Measurements from ENCODE around the gene DCUN1D5. TPM values are rescaled to one million over a fixed set of nuclear protein-coding genes. Genes with fewer than 3 reads are reported as not detected.
"Not testable (repeated sequence)": the region's sequence is repeated elsewhere in the genome, so short reads cannot be mapped to it uniquely, and the experiment has no call there.

Gene DCUN1D5
- total and polyA plus RNA-seq, 4 donors, result 12.0 to 17.7 (median 15.1) TPM

DNA sequence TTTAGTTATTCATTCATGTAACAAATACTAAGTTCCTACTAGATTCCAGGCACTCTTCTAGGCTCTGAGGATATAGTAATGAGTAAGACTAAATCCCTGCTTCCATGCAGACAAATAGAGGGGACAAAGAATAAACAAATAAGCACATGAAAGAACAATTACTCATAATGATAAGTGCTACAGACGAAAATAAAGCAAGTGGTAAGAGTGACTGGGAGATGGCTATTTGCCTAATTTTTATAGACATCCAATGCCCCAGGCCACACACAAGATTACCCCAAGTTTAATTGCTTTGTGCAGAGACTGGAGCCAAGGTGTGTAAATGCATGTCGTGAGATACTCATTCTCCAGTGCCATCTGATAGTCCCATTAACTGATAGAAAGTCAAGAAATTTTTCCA lies 62.6 kb downstream of the DCUN1D5 start:
- WGBS, result 56% methylated on average over 2 of the region's 2 CpGs
- no peak overlapping the region for H3K4me3 ChIP-seq (ENCODE audit: low read depth in 1 of 3, low read length in 3 of 3)
- no peaks in the 10 kb centered on the region for H3K9me3 ChIP-seq (ENCODE audit: control insufficient read depth in 4 of 4, low read length in 3 of 4)
- no peaks in the 10 kb centered on the region for H3K27me3 ChIP-seq (ENCODE audit: control insufficient read depth in 4 of 4, insufficient read depth in 4 of 4, low read length in 3 of 4)
- no peak overlapping the region for H3K27ac ChIP-seq (ENCODE audit: low read depth in 1 of 2, low read length in 2 of 2)
- no peaks in the 10 kb centered on the region for H3K36me3 ChIP-seq (ENCODE audit: control insufficient read depth in 4 of 4, insufficient read depth in 3 of 4, low read depth in 1 of 4, low read length in 3 of 4)
- DNase-seq (ENCODE audit: low spot score), result no peak
- TF ChIP-seq, protein P1, sequence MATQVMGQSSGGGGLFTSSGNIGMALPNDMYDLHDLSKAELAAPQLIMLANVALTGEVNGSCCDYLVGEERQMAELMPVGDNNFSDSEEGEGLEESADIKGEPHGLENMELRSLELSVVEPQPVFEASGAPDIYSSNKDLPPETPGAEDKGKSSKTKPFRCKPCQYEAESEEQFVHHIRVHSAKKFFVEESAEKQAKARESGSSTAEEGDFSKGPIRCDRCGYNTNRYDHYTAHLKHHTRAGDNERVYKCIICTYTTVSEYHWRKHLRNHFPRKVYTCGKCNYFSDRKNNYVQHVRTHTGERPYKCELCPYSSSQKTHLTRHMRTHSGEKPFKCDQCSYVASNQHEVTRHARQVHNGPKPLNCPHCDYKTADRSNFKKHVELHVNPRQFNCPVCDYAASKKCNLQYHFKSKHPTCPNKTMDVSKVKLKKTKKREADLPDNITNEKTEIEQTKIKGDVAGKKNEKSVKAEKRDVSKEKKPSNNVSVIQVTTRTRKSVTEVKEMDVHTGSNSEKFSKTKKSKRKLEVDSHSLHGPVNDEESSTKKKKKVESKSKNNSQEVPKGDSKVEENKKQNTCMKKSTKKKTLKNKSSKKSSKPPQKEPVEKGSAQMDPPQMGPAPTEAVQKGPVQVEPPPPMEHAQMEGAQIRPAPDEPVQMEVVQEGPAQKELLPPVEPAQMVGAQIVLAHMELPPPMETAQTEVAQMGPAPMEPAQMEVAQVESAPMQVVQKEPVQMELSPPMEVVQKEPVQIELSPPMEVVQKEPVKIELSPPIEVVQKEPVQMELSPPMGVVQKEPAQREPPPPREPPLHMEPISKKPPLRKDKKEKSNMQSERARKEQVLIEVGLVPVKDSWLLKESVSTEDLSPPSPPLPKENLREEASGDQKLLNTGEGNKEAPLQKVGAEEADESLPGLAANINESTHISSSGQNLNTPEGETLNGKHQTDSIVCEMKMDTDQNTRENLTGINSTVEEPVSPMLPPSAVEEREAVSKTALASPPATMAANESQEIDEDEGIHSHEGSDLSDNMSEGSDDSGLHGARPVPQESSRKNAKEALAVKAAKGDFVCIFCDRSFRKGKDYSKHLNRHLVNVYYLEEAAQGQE (IDR thresholded peaks at IDR 0.05), result no peak
- TF ChIP-seq FOXA2 (IDR thresholded peaks at IDR 0.05), result no peak
- no peak for TF ChIP-seq JUND (IDR thresholded peaks at IDR 0.05)
- no peak for TF ChIP-seq HNF4G (IDR thresholded peaks at IDR 0.05)
- TF ChIP-seq NR2F2 (IDR thresholded peaks at IDR 0.05), result no peak
- TF ChIP-seq, protein P2, sequence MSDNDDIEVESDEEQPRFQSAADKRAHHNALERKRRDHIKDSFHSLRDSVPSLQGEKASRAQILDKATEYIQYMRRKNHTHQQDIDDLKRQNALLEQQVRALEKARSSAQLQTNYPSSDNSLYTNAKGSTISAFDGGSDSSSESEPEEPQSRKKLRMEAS (IDR thresholded peaks at IDR 0.05), result no peak
- TF ChIP-seq RXRA (IDR thresholded peaks at IDR 0.05), result no peak
- TF ChIP-seq YY1 (IDR thresholded peaks at IDR 0.05), result no peak
- no peak for TF ChIP-seq TAF1 (conservative IDR thresholded peaks at IDR 0.05)
- TF ChIP-seq, protein P3, sequence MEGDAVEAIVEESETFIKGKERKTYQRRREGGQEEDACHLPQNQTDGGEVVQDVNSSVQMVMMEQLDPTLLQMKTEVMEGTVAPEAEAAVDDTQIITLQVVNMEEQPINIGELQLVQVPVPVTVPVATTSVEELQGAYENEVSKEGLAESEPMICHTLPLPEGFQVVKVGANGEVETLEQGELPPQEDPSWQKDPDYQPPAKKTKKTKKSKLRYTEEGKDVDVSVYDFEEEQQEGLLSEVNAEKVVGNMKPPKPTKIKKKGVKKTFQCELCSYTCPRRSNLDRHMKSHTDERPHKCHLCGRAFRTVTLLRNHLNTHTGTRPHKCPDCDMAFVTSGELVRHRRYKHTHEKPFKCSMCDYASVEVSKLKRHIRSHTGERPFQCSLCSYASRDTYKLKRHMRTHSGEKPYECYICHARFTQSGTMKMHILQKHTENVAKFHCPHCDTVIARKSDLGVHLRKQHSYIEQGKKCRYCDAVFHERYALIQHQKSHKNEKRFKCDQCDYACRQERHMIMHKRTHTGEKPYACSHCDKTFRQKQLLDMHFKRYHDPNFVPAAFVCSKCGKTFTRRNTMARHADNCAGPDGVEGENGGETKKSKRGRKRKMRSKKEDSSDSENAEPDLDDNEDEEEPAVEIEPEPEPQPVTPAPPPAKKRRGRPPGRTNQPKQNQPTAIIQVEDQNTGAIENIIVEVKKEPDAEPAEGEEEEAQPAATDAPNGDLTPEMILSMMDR (IDR thresholded peaks at IDR 0.05; ENCODE audit: low read depth, low read length, missing input control), result no peak
- TF ChIP-seq, protein P4, sequence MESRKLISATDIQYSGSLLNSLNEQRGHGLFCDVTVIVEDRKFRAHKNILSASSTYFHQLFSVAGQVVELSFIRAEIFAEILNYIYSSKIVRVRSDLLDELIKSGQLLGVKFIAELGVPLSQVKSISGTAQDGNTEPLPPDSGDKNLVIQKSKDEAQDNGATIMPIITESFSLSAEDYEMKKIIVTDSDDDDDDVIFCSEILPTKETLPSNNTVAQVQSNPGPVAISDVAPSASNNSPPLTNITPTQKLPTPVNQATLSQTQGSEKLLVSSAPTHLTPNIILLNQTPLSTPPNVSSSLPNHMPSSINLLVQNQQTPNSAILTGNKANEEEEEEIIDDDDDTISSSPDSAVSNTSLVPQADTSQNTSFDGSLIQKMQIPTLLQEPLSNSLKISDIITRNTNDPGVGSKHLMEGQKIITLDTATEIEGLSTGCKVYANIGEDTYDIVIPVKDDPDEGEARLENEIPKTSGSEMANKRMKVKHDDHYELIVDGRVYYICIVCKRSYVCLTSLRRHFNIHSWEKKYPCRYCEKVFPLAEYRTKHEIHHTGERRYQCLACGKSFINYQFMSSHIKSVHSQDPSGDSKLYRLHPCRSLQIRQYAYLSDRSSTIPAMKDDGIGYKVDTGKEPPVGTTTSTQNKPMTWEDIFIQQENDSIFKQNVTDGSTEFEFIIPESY (IDR thresholded peaks at IDR 0.05), result no peak
- no peak for TF ChIP-seq EGR1 (IDR thresholded peaks at IDR 0.05; ENCODE audit: low read depth in 2 of 2)
- no peak for TF ChIP-seq RAD21 (IDR thresholded peaks at IDR 0.05)
- H3K4me1 ChIP-seq (ENCODE audit: control insufficient read depth in 4 of 4, insufficient read depth in 4 of 4, low read length in 3 of 4), result no peaks in the 10 kb centered on the region
- H3K9ac ChIP-seq (ENCODE audit: low read depth in 1 of 2, low read length in 2 of 2), result no peak overlapping the region

DNA sequence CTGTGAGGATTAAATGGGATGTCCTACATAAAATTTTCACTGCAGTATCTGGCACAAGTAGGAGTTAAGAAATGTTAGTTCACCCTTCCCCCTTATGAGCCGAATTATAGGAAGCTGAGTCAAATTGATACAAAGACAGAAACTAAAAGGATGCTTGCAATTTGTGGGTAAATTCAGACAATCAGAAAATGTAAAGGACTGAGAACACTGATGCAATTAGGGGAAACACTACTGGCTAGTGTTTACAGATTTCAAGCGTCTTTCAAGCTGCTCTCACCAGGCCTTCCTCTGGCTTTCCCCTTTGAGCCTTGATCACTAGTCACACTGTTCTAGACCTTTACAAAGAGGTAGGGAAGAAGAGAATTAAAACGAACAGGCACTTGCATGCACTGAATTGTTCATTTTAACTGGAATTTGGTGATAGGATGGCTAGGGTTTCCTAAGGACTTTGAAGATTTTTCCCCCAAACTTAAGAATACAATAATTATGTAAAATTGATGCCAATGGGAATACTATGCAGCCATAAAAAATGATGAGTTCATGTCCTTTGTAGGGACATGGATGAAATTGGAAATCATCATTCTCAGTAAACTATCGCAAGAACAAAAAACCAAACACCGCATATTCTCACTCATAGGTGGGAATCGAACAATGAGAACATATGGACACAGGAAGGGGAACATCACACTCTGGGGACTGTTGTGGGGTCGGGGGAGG lies 63.5 kb downstream of the DCUN1D5 start:
- H3K27me3 ChIP-seq (ENCODE audit: control insufficient read depth in 4 of 4, insufficient read depth in 4 of 4, low read length in 3 of 4); H3K9me3 ChIP-seq (ENCODE audit: control insufficient read depth in 4 of 4, low read length in 3 of 4); H3K36me3 ChIP-seq (ENCODE audit: control insufficient read depth in 4 of 4, insufficient read depth in 3 of 4, low read depth in 1 of 4, low read length in 3 of 4); H3K4me3 ChIP-seq (ENCODE audit: low read depth in 1 of 3, low read length in 3 of 3); H3K9ac ChIP-seq (ENCODE audit: low read depth in 1 of 2, low read length in 2 of 2); H3K27ac ChIP-seq (ENCODE audit: low read depth in 1 of 2, low read length in 2 of 2); H3K4me1 ChIP-seq (ENCODE audit: control insufficient read depth in 4 of 4, insufficient read depth in 4 of 4, low read length in 3 of 4); DNase-seq (ENCODE audit: low spot score): not testable (repeated sequence)
- 72% methylated on average over 6 of the region's 7 CpGs for WGBS
